HG03066 (cell line): Measurements from ENCODE around the gene SLC7A7.
"Not testable (repeated sequence)": the region's sequence is repeated elsewhere in the genome, so short reads cannot be mapped to it uniquely, and the experiment has no call there.

ENCODE experiments used
- ATAC-seq: cut with Tn5 transposase; IDR thresholded peaks from one replicate; pipeline ENCODE4 v1.9.1; 2021; ENCODE audit warnings: low read depth; ENCODE audit not compliant: unreplicated experiment

Gene SLC7A7

DNA sequence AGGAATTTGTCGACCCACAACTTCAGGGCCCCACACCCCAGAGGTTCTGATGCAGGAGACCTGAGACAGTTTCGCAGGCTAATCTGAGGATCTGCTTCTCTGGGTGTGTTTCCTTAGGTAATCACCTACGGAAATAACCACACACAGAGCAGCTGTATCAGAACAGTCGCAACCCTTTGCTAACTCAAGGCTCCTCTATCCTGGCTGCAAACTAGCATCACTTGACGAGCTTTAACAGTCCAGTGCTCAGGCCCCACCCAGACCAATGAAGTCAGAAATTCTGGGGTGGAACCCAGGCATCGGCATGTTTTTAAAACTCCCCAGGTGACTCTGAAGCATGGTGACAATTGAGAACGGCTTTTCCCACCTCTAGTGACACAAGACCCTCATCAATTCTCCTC lies 20.7 kb downstream of the SLC7A7 start:
- ATAC-seq: peak; percentile 45

DNA sequence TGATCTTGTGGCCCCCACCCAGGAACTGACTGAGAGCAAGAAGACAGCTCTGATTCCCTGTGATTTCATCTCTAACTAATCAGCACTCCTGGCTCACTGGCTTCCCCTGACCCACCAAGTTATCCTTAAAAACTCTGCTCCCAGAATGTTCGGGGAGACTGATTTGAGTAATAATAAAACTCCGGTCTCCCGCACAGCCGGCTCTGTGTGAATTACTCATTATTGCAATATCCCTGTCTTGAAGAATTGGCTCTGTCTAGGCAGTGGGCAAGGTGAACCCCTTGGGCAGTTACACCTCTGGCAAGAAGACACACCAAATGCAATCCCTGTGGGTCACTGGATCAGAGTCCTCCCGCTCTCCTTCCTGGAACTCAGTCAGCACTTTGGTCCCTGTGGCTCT lies 21.3 kb downstream of the SLC7A7 start:
- no peak for ATAC-seq

DNA sequence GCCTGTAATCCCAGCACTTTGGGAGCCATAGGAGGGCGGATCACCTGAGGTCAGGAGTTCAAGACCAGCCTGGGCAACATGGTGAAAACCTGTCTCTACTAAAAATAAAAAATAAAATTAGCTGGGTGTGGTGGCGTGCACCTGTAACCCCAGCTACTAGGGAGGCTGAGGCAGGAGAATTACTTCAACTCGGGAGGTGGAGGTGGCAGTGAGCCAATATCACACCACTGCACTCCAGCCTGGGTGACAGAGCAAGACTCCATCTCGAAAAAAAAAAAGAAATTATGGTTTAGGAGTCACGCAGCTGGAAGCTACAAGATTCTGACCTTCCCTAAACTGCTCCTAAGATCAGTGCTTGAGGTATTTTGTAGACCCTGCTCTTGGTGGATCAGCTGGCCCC lies 21.7 kb downstream of the SLC7A7 start:
- not testable (repeated sequence) for ATAC-seq

DNA sequence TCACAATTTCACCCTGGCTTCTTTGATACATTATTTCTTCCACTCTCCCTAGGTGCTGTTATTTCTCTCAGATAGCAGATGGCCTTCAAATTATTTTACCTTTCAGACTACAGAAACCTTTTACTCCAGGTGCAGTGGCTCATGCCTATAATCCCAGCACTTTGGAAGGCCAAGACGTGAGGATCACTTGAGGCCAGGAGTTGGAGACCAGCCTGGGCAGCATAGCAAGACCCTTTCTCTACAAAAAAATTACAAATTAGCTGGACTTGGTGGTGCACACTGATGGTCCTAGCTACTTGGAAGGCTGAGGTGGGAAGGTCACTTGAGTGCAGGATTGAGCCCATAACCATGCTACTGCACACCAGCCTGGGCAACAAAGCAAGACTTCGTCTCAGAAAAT lies 23.1 kb downstream of the SLC7A7 start:
- ATAC-seq: no peak

DNA sequence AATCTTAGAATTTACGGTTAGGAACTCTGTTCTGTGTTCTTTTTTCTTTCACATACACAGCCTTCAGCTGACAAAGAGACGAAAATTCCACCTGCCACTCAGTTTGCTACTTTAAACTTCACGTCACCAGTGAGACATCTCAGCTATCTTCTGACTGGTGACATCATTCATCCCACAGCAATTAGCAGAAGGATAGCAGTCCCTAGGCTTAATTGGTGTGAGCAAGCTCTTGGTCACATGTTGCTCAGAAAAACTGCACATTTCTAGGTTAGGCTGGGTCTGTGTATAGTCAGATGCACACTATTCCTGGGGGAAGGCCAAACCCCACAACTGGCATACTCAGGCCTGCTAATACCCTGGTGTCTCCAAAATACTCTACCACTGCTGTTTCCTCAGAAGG lies 23.9 kb downstream of the SLC7A7 start:
- ATAC-seq: no peak

DNA sequence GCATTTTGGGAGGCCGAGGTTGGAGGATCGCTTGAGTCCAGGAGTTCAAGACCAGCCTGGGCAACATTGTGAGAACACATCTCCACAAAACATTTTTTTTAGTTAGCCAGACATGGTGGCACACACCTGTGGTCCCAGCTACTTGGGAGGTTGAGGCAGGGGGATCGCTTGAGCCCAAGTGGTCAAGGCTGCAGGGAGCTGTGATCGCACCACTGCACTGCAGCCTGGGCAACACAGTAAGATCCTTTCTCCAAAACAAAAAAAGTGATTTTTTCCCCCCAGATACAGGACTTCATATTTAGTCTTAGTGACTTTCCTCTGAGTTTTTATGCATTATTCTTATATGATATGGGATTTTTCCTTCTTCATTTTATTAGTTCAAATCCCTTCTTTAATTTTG lies 28.6 kb downstream of the SLC7A7 start:
- ATAC-seq: no peak

DNA sequence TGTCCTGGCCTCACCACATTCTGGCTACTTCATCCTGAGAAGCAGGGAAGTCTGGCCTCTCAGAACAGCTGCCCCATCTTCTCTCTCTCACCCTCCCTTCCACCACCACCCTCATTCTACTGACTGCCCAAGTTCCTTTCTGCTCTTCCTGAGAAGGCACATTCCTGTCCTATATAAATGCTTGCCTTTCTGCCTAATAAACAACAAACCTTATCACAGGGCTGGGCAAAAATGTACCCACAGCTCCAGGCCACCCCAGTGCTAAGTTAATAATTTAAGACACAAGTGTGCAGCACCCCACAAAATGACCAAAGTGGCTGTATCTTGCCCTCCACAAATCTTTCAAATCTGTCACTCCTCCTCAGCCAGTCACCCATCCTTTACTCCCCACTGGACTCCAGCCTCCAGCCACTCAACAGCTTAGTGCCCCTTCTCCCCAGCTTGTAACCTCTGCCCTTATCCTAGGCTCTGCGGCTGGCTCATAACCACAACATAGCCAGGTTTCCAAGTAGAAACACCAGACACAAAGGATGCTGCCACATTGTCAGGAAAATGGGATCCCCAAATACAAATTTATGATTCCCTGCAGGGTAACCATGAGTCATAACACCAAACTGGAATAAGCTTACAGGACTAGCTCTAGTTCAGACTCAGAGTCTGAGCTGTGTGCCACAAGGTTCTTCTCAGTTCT lies 33.8 kb downstream of the SLC7A7 start:
- no peak for ATAC-seq

DNA sequence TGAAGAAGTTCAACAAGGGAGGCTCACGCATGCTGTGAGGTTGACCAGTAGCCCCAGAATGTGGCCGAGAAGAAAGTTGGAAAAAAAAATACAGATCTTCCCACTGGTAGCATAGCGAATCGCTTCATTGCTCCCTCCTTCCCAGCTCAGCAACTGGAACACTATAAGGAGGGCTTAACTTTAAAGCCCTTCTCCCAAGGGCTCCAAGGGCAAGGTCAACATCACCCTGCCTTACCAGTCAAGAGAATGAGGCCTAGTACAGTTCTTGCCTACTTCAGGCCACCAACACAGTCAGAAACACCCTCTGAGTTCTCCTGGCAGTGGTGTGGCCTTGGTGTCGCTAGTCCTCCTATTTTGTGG lies 34.3 kb downstream of the SLC7A7 start:
- ATAC-seq: no peak

DNA sequence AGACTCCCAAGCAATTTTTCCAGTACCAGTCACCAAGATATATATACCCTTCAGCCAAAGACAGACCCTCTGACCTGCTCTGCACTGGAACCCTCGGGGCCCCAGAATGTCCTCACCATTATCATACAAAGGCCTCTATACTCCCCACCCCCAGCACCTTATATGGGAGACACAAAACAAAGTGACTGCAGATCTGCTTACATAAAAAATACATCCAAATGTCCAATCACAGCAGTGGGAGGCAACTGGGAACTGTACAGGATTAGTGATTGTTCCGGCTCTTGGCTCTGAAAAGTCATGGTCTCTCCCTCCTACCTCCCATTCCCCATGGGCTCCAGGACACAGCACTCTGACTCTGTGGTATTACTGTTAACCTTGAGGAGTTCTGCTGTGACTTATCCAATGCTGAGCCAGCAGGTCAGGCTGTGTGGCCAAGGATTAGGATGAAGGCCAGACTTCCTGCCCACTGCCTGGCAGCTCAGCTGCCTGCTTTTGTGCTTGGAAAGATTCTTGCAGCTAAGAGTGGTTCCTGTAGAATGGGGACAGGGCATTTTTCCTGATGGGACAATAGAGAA lies 35.0 kb downstream of the SLC7A7 start:
- ATAC-seq: no peak

DNA sequence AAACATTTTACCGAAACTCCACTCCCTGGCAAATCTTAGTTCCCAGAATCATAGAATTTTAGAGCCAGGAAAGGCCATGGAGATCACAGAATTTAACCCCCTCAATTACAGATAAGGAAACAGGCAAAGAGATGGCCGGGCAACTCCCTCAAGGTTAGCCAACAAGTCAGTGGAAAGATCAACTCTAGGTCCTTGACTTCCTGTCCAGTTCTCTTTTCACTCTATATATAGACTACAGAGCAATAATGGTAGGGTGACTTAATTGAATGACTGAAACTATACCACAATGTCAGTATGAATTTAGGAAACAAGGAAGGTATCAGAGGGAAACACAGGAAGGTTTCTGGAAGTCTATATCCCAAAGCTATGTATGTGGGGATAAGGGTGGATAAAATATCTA lies 37.2 kb downstream of the SLC7A7 start:
- ATAC-seq: no peak

DNA sequence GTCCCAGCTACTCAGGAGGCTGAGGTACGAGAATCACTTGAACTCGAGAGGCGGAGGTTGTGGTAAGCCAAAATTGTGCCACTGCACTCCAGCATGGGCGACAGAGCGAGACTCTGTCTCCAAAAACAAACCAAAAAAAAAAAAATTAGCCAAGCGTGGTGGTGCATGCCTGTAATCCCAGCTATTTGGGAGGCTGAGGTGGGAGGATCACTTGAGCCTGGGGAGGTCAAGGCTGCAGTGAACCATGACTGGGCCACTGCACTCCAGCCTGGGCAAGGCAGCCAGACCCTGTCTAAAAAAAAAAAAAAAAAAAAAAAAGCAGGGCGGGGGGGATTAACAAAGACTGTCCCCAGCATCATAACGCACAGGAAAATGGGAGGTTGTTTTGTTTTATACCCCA lies 38.4 kb downstream of the SLC7A7 start:
- not testable (repeated sequence) for ATAC-seq

DNA sequence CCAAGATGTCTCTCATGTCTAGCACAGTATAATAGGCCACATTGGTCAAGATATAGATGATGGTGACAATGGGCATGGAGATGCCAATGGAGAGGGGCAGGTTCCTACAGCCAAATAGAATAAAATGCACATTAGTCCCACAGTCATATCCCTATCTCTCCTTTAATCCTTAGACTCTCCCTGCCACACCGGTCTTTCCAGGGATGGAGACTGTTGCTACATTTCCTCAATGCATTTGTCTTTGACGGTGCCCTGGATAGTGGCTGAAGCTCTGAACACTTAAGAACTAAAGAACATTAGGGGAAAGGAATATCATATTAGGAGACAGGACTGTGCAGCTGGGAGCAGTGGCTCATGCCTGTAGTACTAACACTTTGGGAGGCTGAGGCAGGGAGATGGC lies 39.0 kb downstream of the SLC7A7 start:
- ATAC-seq: no peak

DNA sequence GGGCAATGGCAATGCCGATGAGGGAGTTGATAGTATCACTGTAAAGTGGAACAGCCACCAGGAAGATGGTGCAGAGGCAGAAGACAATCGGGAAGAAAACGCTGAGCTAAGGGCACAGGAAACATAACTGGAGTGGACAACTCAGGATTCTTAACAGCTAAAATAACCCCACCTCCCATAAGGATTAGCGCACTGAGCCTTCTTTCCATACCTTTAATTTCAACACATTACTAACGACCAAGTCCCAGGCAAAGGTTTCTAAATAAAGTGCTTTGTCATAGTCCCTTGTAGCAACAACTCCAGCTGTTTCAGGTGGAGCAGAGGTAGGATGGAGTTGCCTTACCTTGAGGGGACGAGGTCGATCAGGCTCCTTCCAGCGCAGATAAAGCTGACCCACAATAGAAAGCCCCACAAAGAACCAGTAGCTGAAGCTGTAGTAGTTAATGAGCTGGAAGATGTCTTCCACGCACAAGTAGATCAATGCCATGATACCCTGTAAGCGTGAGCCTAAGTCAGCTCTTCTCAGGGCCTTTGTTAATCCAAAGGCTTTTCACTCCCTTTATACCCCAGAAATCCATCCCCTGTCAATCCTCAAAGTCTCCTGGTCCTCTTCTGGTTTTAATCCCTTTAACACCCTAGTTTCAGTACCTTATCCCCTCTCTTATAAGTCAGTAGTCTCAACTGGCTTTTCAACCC lies 41.1 kb downstream of the SLC7A7 start:
- ATAC-seq: no peak

DNA sequence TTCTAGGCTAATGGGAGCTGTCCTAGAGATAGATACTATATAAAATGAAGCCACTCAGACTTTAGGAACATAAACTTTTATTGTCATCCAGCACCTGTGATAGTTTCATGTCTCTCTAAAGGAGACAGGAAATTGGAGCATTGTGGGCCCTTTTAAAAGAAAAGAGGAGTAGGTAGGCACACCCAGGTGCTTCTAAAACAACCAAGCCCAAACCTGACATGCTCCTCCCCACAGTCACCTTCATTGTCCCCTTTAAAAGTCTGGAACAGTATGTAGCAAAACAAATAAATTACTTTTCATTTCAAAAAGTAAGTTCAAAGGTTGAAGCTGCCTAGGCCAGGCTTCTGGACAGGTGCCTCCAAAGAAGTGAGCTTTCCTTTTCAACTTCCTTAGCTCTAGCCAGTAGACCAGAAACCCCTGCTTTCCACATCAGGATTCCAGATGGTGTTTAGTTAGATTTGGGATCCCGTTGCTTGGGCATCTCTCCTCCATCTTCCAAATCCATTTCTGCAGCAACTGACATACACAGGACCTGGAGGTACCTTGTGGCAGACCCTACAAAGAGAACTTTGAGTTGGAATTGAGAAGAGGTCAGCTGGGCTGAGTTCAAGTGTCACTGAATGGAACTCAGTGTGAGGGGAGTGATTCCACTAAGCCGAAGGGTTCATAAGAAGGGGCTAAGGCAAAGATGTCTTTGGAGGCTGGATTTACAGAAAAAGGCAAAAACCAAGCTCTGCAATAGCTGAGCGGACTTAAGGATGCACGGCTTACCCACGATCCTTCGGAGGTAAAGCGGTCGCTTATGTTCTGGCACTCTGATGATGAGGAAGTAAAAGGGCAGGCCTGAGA lies 41.8 kb downstream of the SLC7A7 start:
- ATAC-seq: no peak

DNA sequence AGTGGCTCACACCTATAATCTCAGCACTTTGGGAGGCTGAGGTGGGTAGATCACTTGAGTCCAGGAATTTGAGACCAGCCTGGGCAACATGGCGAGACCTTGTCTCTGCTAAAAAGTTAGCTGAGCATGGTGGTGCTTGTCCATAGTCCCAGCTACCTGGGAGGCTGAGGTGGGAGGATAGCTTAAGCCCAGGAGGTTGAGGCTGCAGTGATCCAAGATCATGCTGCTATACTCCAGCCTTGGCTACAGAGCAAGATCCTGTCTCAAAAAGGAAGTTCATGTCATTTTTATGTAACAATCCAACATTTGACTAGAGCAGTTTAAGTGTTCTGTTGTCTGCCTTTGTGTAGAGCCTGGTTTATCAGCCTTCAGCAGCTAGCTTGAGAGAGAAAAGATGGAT lies 42.5 kb downstream of the SLC7A7 start:
- no peak for ATAC-seq

DNA sequence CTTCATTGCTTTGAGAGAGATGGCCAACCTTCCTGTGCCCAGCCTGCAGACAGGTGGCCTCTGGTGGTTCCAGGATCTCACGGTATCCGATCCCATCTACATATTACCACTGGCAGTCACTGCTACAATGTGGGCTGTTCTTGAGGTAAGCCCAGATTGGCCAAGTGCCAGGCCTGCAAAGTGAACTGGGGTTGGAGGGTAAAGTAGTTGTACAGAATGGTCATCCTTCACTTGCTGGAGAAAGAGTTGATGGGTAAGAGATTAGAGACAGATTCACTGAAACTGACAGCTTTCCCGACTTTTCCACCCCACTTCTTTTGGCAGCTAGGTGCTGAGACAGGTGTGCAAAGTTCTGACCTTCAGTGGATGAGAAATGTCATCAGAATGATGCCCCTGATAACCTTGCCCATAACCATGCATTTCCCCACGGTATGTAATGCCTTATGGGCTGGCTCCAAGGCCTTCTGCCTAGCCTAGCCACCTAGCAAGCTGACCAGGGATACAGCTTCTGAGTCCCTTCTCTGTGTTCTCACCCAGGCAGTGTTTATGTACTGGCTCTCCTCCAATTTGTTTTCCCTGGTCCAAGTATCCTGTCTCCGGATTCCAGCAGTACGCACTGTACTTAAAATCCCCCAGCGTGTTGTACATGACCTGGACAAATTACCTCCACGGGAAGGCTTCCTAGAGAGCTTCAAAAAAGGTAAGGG lies 44.6 kb downstream of the SLC7A7 start:
- ATAC-seq: no peak

DNA sequence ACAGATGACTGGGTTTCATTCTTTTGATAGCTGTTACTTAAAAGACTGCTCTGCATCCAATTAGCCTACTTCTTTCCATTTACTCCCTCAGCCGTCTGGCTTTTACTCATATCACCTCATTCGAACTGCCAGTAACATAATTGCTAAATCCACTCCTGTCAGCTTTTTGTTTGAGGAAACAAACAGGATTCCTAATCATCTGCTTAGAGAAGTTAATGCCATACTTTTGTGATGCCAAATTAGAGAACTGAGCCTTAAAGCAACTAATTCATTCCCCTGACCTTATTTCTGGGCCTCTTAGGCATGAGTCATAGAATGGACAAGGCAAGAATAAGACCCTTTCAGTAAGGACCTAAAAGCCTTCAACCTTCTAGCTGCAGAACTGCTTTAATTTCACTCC lies 45.9 kb downstream of the SLC7A7 start:
- no peak for ATAC-seq

DNA sequence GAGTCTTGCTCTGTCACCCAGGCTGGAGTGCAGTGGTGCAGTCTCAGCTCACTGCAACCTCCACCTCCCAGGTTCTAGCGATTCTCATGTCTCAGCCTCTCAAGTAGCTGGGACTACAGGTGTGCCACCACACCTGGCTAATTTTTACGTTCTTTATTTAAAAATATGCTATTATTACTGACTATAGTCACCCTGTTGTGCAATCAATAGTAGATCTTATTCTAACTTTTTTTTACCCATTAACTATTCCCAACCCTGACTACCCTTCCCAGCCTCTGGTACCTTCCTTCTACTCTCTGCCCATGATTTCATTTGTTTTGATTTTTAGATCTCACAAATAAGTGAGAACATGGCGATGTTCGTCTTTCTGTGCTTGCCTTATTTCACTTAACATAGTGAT lies 46.3 kb downstream of the SLC7A7 start:
- no peak for ATAC-seq

DNA sequence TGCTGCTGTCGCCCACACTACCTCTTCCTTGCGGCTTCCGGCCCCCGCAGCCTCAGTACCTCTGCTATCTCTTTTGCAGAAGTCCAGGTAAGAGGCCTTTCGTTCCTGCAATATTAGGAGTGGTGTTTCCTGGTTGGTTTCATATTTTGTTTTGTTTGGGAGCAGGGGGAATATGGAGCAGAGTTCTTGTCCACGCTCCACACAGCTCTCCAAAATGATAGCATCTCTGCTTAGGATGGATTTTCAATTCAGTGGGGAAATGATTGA lies 48.0 kb downstream of the SLC7A7 start:
- ATAC-seq: no peak

DNA sequence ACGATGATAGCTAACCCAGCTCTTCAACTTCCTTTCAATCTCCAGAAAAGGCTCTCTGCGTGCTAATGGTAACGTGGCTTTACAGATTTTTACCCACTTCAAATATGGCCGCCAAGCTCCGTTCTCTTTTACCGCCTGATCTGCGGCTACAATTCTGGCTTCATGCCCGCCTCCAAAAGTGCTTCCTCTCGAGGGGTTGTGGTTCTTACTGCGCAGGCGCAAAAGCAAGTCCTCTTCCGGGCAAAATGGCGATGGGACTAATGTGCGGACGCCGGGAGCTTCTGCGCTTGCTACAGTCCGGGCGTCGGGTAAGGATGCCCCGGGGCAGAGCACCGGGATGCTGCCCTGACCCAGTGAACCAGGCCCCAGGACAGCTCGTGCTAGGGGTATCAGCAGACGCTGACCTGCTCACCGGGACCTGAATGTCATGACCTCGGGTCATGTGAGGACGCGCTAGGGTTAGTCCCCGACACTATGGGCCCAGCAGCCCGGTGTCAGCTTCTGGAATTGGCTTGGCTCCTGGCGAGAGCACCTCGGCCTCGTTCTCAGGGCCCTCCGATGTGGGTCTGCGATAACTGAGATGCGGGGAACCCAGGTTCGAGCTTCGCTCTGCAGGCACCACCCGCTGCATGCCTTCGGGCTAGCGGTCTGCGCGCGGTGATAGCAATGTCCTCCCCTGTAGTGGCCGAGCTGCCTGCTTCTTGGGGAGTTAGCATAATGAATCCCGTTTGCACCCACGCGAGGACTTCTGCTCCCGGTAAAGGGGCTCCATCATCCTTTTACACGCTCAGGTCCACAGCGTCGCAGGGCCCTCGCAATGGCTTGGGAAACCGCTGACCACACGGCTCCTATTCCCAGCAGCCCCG lies 48.5 kb downstream of the SLC7A7 start, which contains the start of gene OXA1L:
TSS of gene OXA1L (plus strand) at position 232 of the 866 bp plus-strand sequence. CDS start at position 246, 14 bp downstream.
- ATAC-seq: peak; percentile 76
